Endothelial cell of hepatic sinusoid (primary cell): ENCODE measurements around the gene GJD4.

Source experiments
- in situ Hi-C: cut with HindIII; loops from 2 replicates; pipeline ENCODE4 v1.10.0; 2017; ENCODE audit warnings: low sequenced_read_pairs

The GJD4 gene, protein sequence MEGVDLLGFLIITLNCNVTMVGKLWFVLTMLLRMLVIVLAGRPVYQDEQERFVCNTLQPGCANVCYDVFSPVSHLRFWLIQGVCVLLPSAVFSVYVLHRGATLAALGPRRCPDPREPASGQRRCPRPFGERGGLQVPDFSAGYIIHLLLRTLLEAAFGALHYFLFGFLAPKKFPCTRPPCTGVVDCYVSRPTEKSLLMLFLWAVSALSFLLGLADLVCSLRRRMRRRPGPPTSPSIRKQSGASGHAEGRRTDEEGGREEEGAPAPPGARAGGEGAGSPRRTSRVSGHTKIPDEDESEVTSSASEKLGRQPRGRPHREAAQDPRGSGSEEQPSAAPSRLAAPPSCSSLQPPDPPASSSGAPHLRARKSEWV

DNA sequence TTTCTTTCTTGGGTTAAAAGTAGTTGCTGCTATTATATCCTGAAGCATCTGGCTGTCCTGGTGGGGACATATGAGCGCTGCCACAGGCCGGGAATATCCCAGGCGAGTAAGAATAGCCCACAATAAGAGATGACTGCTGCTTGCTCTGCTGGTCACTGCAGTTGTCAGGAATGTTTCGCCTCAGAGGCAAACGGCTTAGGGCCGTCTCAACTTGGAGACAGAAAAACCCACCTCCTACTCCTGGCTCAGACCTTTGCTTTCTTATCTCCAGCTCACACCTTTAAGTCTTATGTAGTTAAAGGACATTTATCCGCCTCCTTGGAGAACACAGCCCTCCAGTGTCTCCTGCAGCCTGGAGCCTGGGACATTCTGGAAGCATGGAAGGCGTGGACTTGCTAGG is at the start of gene GJD4:
TSS of gene GJD4 (plus strand) at position 151 of the 400 bp plus-strand sequence. CDS start at position 378, 227 bp downstream.
- in situ Hi-C loops = no loop called here

- in situ Hi-C loops = no loop called here
Observed at GRCh38 chr10:35555962-35556930, 48.9 kb upstream of the GJD4 start.

DNA sequence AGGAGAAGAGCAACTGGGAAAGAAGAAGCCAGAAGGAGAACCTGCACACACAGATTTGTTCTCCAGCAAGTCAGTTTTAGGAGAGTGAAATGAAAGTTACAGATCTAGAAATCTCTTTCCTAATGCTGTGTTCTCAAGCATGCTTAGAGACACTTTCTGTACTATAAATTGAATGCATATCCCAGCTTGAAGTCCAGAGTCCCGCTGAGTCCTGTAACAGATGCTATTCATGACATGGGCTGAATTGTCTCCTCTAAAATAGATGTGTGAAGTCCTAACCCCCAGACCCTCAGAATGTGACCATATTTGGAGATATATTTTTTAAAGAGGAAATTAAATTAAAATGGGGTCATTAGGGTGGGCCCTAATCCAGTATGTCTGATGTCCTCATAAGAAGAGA is 46.9 kb upstream of the GJD4 start:
- in situ Hi-C loops = no loop called here

GRCh38 chr10:35559416-35559815 is 45.7 kb upstream of the GJD4 start:
- in situ Hi-C loops = no loop called here

GRCh38 chr10:35561715-35562114 is 43.4 kb upstream of the GJD4 start:
- in situ Hi-C loops = no loop called here

DNA sequence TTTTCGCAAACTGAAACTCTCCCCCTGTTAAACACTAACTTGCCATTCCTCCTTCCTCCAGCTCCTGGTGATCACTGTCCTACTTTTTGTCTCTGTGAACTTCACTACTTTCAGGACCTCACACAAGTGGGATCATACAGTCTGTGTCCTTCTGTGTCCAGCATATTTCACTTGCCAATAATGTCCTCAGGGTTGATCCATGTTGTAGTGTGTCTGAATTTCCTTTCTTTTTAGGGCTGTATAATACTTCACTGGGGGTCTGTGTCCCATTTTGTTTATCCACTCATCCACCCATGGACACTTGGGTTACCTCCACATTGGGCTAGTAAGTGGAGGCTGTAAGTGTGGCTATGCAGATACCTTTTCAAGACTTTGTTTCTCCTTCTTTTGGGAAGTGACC is 42.7 kb upstream of the GJD4 start:
- in situ Hi-C loops = no loop called here

DNA sequence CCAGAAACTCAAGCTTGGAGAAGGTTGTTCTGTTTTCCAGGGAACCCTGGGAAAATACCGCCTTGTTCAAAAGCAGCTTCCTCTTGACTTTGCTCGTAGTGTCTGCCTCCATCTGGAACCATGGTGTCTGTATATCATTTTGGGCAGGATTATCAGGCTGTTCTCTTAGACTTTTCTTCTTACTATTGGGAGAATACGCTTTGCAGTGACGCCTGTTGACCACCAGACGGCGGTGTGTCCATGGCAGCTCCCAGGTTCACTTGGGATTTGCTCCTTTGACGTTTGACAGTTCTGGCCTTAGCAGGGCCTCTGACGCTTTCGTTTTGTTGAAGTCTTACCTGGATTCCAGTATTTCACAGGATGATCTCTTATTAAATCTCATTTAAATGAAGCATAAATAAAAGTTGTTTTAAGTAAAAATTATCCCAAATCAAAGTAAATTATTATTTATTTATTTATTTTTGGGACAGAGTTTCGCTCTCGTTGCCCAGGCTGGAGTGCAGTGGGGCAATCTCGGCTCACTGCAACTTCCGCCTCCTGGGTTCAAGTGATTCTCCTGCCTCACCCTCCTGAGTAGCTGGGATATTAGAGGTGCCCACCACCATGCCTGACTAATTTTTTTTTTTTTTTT is 41.8 kb upstream of the GJD4 start:
- in situ Hi-C loops = no loop called here

DNA sequence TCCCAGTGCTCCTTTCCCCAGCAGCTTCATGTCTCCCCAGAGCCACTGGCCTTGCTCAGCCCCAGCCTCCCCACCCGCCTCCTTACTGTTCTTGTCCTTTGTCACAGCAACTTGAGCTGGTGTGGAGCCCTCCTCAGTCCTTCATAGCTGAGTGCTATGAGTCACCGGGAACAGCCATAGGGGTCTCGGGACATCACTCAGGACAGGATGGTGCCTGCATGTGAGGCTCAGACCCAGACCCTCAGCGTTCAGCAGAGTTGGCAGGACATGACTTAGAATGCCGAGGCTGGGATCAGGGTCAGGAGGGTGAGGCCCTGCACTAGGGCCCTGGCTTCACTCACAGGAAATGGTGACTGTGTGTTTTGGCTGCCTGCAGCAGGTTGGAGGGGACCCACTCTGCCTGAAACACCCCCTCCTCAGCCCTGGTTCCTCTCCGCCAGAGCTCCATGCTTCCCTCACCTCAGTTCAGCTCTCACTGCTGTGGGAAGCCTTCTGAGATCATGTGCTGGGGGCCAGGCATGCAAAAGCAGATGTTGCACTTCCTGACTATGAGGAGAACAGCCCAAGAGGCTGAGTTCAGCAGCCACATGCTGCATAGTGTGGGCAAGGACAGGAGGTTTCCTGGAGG is 40.7 kb upstream of the GJD4 start:
- in situ Hi-C loops = no loop called here

DNA sequence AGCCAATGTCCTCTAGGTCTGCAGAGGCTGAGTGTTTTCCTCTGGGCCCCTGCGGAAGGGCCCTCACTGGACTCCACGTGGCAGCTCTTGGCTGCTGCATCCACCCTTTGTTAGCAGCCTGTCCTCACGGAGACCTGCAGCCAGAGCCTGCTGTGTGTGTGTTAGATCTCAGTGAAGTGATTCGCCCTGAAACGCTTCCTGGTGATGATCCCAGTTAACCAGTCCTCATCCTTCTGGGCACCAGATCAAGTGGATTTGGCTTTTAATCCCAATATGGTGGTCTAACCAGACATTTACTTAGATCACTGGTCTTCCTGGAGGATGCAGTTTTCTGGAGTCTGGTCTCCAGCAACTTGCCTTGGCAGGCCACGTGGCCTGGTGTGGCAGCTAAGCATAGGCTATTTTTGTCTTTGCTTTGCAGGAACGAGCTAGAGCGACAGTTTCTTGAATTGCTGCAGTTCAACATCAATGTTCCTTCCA is 39.5 kb upstream of the GJD4 start:
- in situ Hi-C loops = no loop called here

DNA sequence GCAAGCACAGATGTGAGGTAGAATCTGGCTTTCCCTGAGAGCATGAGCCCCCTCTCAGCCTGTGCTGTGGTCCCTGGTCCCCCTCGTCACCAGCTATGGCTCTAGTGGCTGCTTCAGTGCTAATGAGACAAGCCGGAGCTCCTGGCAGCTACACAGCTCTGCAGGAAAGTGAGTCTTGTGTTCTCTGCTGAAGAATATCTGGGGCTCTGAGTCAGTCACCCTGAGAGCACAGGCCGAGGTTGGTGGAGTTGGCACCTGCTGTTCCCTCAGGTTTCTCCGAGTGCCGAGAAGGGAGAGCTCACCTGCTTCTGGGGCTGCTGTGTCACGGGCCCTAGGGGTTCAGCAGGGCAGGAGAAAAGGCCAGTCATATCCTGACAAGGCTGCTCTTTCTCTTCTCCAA is 37.2 kb upstream of the GJD4 start:
- in situ Hi-C loops = no loop called here

- in situ Hi-C loops = no loop called here
Observed at GRCh38 chr10:35568483-35569015, 36.6 kb upstream of the GJD4 start.

DNA sequence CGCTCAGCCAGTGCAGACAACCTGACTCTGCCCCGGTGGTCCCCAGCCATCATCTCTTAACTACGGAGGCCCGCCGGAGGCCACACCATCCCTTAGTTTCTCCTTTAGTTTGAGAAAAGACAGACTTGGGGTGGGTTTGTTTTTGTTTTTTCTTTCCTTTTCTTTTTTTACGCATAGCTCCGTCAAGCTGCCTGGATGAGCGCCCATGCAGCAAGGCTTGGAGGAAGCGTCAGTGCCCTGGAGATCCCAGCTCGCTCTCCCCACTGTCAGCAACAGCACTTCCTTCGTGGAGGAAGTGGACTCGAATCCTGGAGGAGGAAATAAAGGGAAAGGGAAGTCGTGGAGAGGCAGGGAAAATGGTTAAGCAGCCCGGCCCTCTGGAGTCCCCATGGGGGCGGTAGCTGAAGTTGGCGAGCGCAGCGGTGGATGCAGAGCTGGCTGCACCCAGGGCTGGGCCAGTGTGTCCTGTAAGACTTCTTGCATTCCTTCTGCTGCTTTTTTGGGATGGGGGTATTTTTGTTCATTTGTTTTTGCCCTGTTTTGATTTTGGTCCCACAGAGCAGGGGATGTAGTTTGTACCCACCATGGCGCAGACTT is 35.9 kb upstream of the GJD4 start:
- in situ Hi-C loops = no loop called here

DNA sequence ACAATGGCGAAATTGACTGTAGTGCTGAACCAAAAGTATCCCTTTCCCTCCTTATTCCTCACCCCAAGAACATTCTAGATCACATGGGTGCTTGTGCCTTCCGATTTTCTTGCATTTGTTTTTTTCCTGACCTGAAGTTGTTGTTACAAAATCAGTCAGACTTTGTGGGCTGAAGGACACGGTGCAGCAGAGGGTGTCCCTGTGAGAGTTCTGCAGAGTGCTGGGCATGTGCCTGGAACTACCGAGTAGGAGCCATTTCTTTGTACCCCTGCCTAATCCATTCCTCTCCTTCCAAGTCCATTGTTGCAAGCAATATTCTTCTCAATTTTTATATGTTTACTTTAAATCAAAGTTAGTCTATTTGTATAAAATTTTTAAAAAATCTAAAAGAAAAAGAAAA is 35.3 kb upstream of the GJD4 start:
- in situ Hi-C loops = no loop called here

GRCh38 chr10:35570397-35570796 is 34.7 kb upstream of the GJD4 start:
- in situ Hi-C loops = no loop called here

DNA sequence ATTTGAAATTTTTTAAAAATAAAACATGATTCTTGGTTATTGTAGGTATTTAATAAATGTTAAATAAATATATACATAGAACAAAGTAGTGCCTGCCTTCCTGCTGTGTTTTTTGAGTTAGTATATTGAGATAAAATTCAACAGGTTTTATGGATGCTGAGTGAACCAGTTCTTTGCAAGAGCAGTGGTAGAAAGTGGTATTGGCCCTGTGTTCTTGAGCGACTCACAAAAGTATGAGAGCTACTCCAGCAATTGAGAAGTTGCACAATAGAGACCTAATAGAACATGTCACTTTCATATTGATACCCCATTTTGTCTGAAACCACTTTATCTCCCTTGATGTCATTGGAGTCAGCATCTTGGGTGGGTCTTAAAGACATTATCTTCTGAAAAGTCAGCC is 32.6 kb upstream of the GJD4 start:
- in situ Hi-C loops = no loop called here

DNA sequence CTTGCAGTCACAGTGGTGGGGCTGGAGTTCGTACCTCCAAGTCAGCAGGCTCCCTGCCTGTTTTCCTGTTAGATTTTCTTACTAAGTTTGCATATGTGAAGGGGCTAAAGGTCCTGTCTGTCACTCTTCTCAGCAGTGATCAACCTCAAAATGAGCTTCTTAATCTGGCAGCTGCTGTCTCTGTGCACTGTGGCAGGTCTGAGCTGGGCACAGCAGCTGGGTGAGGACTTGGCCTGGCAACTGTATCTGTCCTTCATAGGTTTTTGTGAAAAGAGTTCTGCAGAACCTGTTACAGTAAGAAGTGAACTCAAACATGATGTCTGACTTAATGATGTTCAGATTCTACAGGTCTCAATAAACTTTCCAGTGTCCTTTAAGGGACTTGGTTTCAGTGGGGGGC is 31.3 kb upstream of the GJD4 start:
- in situ Hi-C loops = no loop called here

- in situ Hi-C loops = no loop called here
Observed at GRCh38 chr10:35574924-35575352, 30.2 kb upstream of the GJD4 start.

DNA sequence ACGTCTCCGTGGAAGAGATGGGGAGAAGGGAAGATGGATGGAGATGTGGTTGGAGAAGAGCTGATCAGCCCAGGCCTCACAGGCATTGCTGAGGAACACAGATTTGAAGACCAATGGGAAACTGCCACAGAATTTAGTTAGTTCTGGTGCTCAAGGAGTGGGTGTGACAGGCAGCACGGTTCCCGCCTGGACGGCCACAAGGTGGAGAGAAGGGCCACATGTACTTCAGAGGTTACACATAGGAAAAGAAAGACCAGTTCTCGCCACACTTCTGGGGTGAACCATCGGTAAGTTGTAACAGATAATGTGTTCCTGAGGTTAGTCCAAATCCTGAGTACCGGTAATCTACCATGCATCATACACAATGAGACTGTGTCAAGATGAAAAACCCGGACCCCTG is 29.5 kb upstream of the GJD4 start:
- in situ Hi-C loops = no loop called here

DNA sequence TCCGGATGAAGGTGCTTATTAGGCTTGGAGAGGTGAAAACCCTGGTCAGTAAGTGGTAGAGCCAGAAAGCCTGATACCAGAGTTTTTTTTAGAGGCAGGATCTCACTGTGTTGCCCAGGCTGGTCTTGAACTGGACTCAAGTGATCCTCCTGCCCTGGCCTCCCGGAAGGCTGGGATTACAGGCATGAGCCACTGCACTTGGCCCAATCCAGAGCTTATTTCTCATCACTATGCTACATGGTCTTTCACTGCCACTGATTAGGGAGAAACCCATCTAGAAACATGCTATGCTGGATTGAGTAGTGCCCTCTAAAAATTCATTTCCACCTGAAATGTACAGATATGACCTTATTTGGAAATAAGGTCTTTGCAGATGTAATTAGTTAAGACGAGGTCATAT is 28.4 kb upstream of the GJD4 start:
- in situ Hi-C loops = no loop called here

- in situ Hi-C loops = no loop called here
Observed at GRCh38 chr10:35577926-35578617, 27.1 kb upstream of the GJD4 start.
